Measurements from ENCODE around the gene PLEKHM3.

The PLEKHM3 gene

GRCh38 chr2:208049441-208049840 is 24.1 kb upstream of the PLEKHM3 start:
- DNase-seq (ENCODE audit: low read depth): peak; percentile 54
- H3K4me3 ChIP-seq (ENCODE audit: low read depth, low read length): no peak overlapping the region
- TF ChIP-seq POLR2A (IDR thresholded peaks at IDR 0.05; ENCODE audit: extremely low read depth, insufficient read length) (no peak), MAX (IDR thresholded peaks at IDR 0.05; ENCODE audit: low read depth, low read length) (no peak), MYC (IDR thresholded peaks at IDR 0.05; ENCODE audit: low read depth, low read length) (no peak)
- TF ChIP-seq, protein P1, sequence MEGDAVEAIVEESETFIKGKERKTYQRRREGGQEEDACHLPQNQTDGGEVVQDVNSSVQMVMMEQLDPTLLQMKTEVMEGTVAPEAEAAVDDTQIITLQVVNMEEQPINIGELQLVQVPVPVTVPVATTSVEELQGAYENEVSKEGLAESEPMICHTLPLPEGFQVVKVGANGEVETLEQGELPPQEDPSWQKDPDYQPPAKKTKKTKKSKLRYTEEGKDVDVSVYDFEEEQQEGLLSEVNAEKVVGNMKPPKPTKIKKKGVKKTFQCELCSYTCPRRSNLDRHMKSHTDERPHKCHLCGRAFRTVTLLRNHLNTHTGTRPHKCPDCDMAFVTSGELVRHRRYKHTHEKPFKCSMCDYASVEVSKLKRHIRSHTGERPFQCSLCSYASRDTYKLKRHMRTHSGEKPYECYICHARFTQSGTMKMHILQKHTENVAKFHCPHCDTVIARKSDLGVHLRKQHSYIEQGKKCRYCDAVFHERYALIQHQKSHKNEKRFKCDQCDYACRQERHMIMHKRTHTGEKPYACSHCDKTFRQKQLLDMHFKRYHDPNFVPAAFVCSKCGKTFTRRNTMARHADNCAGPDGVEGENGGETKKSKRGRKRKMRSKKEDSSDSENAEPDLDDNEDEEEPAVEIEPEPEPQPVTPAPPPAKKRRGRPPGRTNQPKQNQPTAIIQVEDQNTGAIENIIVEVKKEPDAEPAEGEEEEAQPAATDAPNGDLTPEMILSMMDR (IDR thresholded peaks at IDR 0.05; ENCODE audit: low read depth, low read length): no peak

DNA sequence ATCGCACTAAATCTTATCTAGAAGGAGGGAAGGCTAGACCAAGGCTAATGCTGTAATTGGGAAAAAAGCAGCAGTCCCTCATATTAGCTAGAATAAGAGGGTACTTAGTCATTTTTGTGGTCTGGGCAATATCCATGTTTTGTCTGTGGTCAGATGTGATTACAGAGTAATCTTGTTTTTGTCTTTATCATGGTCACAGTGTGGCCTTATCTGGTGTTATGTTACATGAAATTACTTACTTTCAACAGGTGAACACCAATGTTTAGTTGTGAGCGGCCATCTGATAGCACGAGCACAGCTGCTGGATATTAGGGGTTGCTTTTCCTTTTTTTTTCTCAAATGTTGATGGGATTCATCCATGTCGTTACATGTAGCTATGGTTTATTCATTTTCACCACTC is 23.7 kb upstream of the PLEKHM3 start:
- DNase-seq (ENCODE audit: low read depth): no peak
- H3K4me3 ChIP-seq (ENCODE audit: low read depth, low read length): no peak overlapping the region
- TF ChIP-seq MAX (IDR thresholded peaks at IDR 0.05; ENCODE audit: low read depth, low read length) (no peak), POLR2A (IDR thresholded peaks at IDR 0.05; ENCODE audit: extremely low read depth, insufficient read length) (no peak), MYC (IDR thresholded peaks at IDR 0.05; ENCODE audit: low read depth, low read length) (no peak)
- TF ChIP-seq, protein P1 (IDR thresholded peaks at IDR 0.05; ENCODE audit: low read depth, low read length): no peak

- DNase-seq (ENCODE audit: low read depth): no peak
- no peak overlapping the region for H3K4me3 ChIP-seq (ENCODE audit: low read depth, low read length)
- TF ChIP-seq POLR2A (IDR thresholded peaks at IDR 0.05; ENCODE audit: extremely low read depth, insufficient read length): no peak
- no peak for TF ChIP-seq MAX (IDR thresholded peaks at IDR 0.05; ENCODE audit: low read depth, low read length)
- TF ChIP-seq, protein P1 (IDR thresholded peaks at IDR 0.05; ENCODE audit: low read depth, low read length): no peak
- TF ChIP-seq MYC (IDR thresholded peaks at IDR 0.05; ENCODE audit: low read depth, low read length): no peak
Measured at GRCh38 chr2:208047840-208048239, 22.5 kb upstream of the PLEKHM3 start.

DNA sequence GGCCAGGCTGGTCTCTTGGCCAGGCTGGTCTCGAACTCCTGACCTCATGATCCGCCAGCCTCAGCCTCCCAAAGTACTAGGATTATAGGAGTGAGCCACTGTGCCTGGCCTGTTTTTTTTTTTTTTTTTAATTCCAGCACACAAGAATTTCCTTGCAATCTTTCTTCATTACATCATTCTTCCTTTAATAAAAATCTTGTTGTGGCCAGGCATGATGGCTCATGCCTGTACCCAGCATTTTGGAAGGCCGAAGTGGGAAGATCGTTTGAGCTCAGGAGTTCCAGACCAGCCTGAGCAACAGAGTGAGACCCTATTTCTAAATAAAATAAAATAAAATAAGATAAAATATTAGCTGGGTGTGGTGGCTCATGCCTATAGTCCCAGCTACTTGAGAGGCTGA is 21.4 kb upstream of the PLEKHM3 start:
- H3K4me3 ChIP-seq (ENCODE audit: low read depth, low read length): no peak overlapping the region
- no peak for DNase-seq (ENCODE audit: low read depth)
- no peak for TF ChIP-seq POLR2A (IDR thresholded peaks at IDR 0.05; ENCODE audit: extremely low read depth, insufficient read length)
- TF ChIP-seq, protein P1 (IDR thresholded peaks at IDR 0.05; ENCODE audit: low read depth, low read length): no peak
- no peak for TF ChIP-seq MYC (IDR thresholded peaks at IDR 0.05; ENCODE audit: low read depth, low read length)
- TF ChIP-seq MAX (IDR thresholded peaks at IDR 0.05; ENCODE audit: low read depth, low read length): no peak

GRCh38 chr2:208042450-208042849 is 17.1 kb upstream of the PLEKHM3 start:
- no peak for DNase-seq (ENCODE audit: low read depth)
- H3K4me3 ChIP-seq (ENCODE audit: low read depth, low read length): no peak overlapping the region
- TF ChIP-seq MAX (IDR thresholded peaks at IDR 0.05; ENCODE audit: low read depth, low read length) (no peak), MYC (IDR thresholded peaks at IDR 0.05; ENCODE audit: low read depth, low read length) (no peak), POLR2A (IDR thresholded peaks at IDR 0.05; ENCODE audit: extremely low read depth, insufficient read length) (no peak)
- TF ChIP-seq, protein P1 (IDR thresholded peaks at IDR 0.05; ENCODE audit: low read depth, low read length): no peak

GRCh38 chr2:208042041-208042440 is 16.7 kb upstream of the PLEKHM3 start:
- TF ChIP-seq POLR2A (IDR thresholded peaks at IDR 0.05; ENCODE audit: extremely low read depth, insufficient read length): no peak
- no peak for DNase-seq (ENCODE audit: low read depth)
- H3K4me3 ChIP-seq (ENCODE audit: low read depth, low read length): no peak overlapping the region
